Type B pancreatic cell (in vitro differentiated cells): ENCODE data around the gene TRPV3. TPM values are rescaled to one million over a fixed set of nuclear protein-coding genes. Genes with fewer than 3 reads are reported as not detected.

Source experiments
- DNase-seq: peaks from one replicate; pipeline ENCODE4 v3.0.0; 2021; ENCODE audit warnings: mixed read lengths; ENCODE audit not compliant: unreplicated experiment; ENCODE audit errors: extremely low spot score
- H3K27ac Mint-ChIP-seq: 2 replicates; pipeline ENCODE4 v1.8.0; 2021; ENCODE audit warnings: mild to moderate bottlenecking, mixed read lengths
- H3K27me3 Mint-ChIP-seq: 2 replicates; pipeline ENCODE4 v1.8.0; 2021; ENCODE audit warnings: mixed read lengths
- H3K36me3 Mint-ChIP-seq: 2 replicates; pipeline ENCODE4 v1.8.0; 2021; ENCODE audit warnings: mixed read lengths
- H3K4me1 Mint-ChIP-seq: one replicate; pipeline ENCODE4 v1.8.0; 2021; ENCODE audit warnings: mixed read lengths; ENCODE audit not compliant: unreplicated experiment
- H3K4me3 Mint-ChIP-seq: 2 replicates; pipeline ENCODE4 v1.8.0; 2021; ENCODE audit warnings: mild to moderate bottlenecking, mixed read lengths
- H3K9me3 Mint-ChIP-seq: 2 replicates; pipeline ENCODE4 v1.8.0; 2021; ENCODE audit warnings: mixed read lengths
- CTCF ChIP-seq: fragments of 200-600 bp; sonication (generic); conservative IDR thresholded peaks from 2 replicates; pipeline ENCODE4 v1.5.0; 2021; ENCODE audit warnings: antibody characterized with exemption, mild to moderate bottlenecking
- total RNA-seq: library from RNA; stranded (reverse); gene quantifications from 2 replicates; pipeline ENCODE4 v1.2.1, GENCODE V29; 2021; ENCODE audit warnings: low replicate concordance

The TRPV3 gene
- total RNA-seq, 1 donor from 2014 or later: 2.3 TPM

GRCh38 chr17:3592216-3592860, 34.7 kb upstream of the TRPV3 start:
- no peaks in the 10 kb centered on the region for H3K36me3 Mint-ChIP-seq
- no peaks in the 10 kb centered on the region for H3K4me1 Mint-ChIP-seq
- no peak overlapping the region for H3K27ac Mint-ChIP-seq
- H3K9me3 Mint-ChIP-seq: no peaks in the 10 kb centered on the region
- no peak for TF ChIP-seq CTCF
- H3K27me3 Mint-ChIP-seq: no peaks in the 10 kb centered on the region
- no peak for DNase-seq
- no peak overlapping the region for H3K4me3 Mint-ChIP-seq

DNA sequence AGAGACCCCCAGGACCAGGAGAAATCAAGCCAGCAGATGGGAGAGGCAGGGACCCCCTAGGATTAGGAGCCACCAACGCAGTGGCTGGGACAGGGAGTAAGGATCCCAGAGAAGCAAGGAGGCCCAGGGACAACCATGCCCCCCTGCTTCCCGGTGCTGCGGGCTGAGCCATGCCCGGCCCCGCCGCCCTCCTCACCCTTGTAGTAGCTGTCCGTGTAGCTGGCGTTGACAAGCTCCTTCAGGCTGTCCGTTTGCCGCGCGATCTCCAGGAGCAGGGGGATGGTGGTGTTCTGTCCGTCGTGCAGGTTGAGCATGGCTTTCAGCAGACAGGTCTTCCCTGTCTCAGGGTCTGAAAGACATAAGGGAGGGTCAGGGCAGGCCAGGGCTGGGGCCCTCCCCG, 33.2 kb upstream of the TRPV3 start:
- no peak overlapping the region for H3K4me3 Mint-ChIP-seq
- no peak for DNase-seq
- no peaks in the 10 kb centered on the region for H3K27me3 Mint-ChIP-seq
- H3K4me1 Mint-ChIP-seq: no peaks in the 10 kb centered on the region
- H3K36me3 Mint-ChIP-seq: no peaks in the 10 kb centered on the region
- H3K27ac Mint-ChIP-seq: no peak overlapping the region
- TF ChIP-seq CTCF: no peak
- no peaks in the 10 kb centered on the region for H3K9me3 Mint-ChIP-seq

DNA sequence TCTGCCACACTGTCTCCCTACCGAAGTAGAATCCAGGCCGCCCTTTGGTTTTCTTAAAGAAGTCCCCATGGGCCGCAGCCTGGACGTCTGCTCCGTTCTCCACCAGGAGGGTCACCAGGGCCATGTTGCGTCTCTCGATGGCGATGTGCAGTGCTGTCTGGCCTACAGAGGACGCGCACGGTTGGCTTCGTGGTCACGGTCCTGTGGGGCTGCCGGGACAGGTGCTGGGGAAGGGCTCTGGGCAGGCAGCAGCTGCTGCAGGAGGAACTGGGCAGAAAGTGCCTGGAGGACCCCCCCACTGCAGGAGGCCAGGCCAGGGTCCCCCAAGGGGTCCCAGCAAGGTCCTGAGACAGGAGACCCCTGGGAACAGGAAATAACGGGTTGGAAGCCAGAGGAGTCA, 32.6 kb upstream of the TRPV3 start:
- Mint-ChIP-seq H3K4me1 (no peaks in the 10 kb centered on the region), H3K4me3 (no peak overlapping the region), H3K9me3 (no peaks in the 10 kb centered on the region), H3K27me3 (no peaks in the 10 kb centered on the region), H3K36me3 (no peaks in the 10 kb centered on the region), H3K27ac (no peak overlapping the region)
- no peak for DNase-seq
- no peak for TF ChIP-seq CTCF

DNA sequence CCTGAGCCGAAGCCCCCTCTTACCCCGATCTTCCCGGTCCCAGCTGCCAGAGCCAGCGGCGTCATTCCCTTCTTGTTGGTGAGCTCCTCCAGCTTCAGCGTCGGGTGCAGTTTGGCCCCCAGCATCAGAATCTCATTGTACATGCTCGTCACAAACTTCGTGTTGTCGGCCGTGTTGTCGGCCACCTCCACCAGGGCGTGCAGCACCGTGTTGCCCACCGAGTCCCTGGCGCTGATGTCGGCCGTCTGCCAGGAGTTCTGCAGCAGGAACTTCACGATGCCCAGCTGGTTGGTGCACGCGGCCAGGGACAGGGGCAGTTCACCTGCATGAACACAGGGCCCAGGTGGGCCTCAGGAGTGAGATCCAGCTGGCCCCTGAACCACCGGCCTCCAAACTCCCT, 32.2 kb upstream of the TRPV3 start:
- H3K4me3 Mint-ChIP-seq: no peak overlapping the region
- H3K36me3 Mint-ChIP-seq: no peaks in the 10 kb centered on the region
- no peaks in the 10 kb centered on the region for H3K9me3 Mint-ChIP-seq
- DNase-seq: no peak
- H3K4me1 Mint-ChIP-seq: no peaks in the 10 kb centered on the region
- H3K27me3 Mint-ChIP-seq: no peaks in the 10 kb centered on the region
- H3K27ac Mint-ChIP-seq: no peak overlapping the region
- TF ChIP-seq CTCF: no peak

DNA sequence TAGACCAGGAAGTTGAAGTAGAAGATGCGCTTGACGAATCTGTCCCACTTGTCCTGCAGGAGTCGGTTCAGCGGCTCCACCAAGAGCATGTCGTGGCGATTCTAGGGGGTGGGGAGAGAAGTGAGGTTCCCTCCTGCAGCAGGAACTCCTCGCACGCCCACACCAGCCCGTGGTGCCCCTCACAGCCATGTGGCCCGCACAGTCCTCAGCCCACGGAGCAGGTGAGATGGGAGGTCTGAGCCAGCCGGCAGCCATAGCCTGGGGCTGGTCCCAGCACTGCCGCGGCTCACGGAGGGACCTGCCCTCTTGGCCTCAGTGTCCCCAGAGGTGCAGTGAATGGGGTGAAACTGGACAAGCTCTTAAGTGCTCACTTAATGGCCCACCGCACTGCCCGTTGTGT, 28.2 kb upstream of the TRPV3 start:
- Mint-ChIP-seq H3K36me3 (peaks cover 9% of the 10 kb centered on the region), H3K9me3 (no peaks in the 10 kb centered on the region), H3K4me1 (no peaks in the 10 kb centered on the region), H3K27me3 (no peaks in the 10 kb centered on the region), H3K4me3 (no peak overlapping the region), H3K27ac (no peak overlapping the region)
- DNase-seq: no peak
- no peak for TF ChIP-seq CTCF

GRCh38 chr17:3583456-3583855, 25.8 kb upstream of the TRPV3 start:
- no peak for TF ChIP-seq CTCF
- Mint-ChIP-seq H3K36me3 (peaks cover 15% of the 10 kb centered on the region), H3K4me3 (no peak overlapping the region), H3K27ac (no peak overlapping the region), H3K9me3 (no peaks in the 10 kb centered on the region), H3K4me1 (no peaks in the 10 kb centered on the region), H3K27me3 (no peaks in the 10 kb centered on the region)
- DNase-seq: no peak
